ENCODE data around the gene LAMTOR2.
A peak's percentile ranks its signal among the peaks of the same experiment; 100 is the strongest.

The LAMTOR2 gene

GRCh38 chr1:156081180-156081916 lies 26.8 kb downstream of the LAMTOR2 start:
- Histone ChIP-seq H3K27me3 (ENCODE audit: control insufficient read depth in 1 of 2, insufficient read depth in 1 of 2, low read length in 2 of 2) (peaks cover 0 to 4% of the 10 kb centered on the region in 2 experiments), H3K4ac (ENCODE audit: low read depth in 1 of 2, low read length in 2 of 2) (peak overlapping the region; percentile 9 to 83), H2AK5ac (ENCODE audit: low read length, severe bottlenecking) (peak overlapping the region; percentile 31), H3K23ac (ENCODE audit: low read length in 2 of 2) (peak overlapping the region in 1 of 2 experiments; percentile 23), H2AFZ (ENCODE audit: low read depth, low read length) (no peak overlapping the region), H2BK15ac (ENCODE audit: low read depth, poor library complexity, severe bottlenecking) (peak overlapping the region; percentile 41), H3K4me1 (ENCODE audit: control insufficient read depth, insufficient read depth, low read depth, low read length) (peaks cover 29% of the 10 kb centered on the region), H3K18ac (ENCODE audit: low read depth in 1 of 2, low read length in 2 of 2) (peak overlapping the region; percentile 82 to 88), H2BK120ac (ENCODE audit: low read depth, low read length) (no peak overlapping the region), H3K36me3 (ENCODE audit: control insufficient read depth in 1 of 2, insufficient read depth in 2 of 2, low read depth in 1 of 2, low read length in 2 of 2) (peaks cover 0 to 13% of the 10 kb centered on the region in 2 experiments), H3K9ac (ENCODE audit: low read length) (peak overlapping the region; percentile 71), H2BK12ac (ENCODE audit: low read length in 2 of 2) (peak overlapping the region; percentile 41 to 61), H3K14ac (ENCODE audit: low read length in 2 of 2) (peak overlapping the region in 1 of 2 experiments; percentile 97), H3K9me3 (ENCODE audit: control insufficient read depth, low read length) (no peaks in the 10 kb centered on the region), H3K79me1 (replicated peaks; ENCODE audit: low read length, poor library complexity, severe bottlenecking) (peaks cover 20% of the 10 kb centered on the region), H3K4me3 (ENCODE audit: insufficient read depth in 1 of 2, low read depth in 1 of 2, low read length in 2 of 2) (peak overlapping the region; percentile 83 to 87), H4K8ac (ENCODE audit: low read length) (peak overlapping the region; percentile 82), H2BK5ac (ENCODE audit: low read depth, low read length, poor library complexity, severe bottlenecking) (peak overlapping the region; percentile 53), H4K91ac (ENCODE audit: low read length) (peak overlapping the region; percentile 74), H3K27ac (ENCODE audit: low read length, poor library complexity, severe bottlenecking) (peak overlapping the region; percentile 85), H3K4me2 (ENCODE audit: low read length, poor library complexity, severe bottlenecking) (peak overlapping the region; percentile 91)
- under 1% methylated on average over 35 of the region's 61 CpGs for WGBS
- peak; percentile 42 for DNase-seq

- H2BK15ac ChIP-seq (ENCODE audit: low read depth, poor library complexity, severe bottlenecking) = peak overlapping the region; percentile 20
- no peak overlapping the region for H2AFZ ChIP-seq (ENCODE audit: low read depth, low read length)
- peaks cover 0 to 4% of the 10 kb centered on the region in 2 experiments for H3K27me3 ChIP-seq (ENCODE audit: control insufficient read depth in 1 of 2, insufficient read depth in 1 of 2, low read length in 2 of 2)
- H3K23ac ChIP-seq (ENCODE audit: low read length in 2 of 2) = no peak overlapping the region
- H4K8ac ChIP-seq (ENCODE audit: low read length) = peak overlapping the region; percentile 4
- H3K4me3 ChIP-seq (ENCODE audit: insufficient read depth in 1 of 2, low read depth in 1 of 2, low read length in 2 of 2) = peak overlapping the region; percentile 83 to 87
- H2BK12ac ChIP-seq (ENCODE audit: low read length in 2 of 2) = no peak overlapping the region
- H3K4ac ChIP-seq (ENCODE audit: low read depth in 1 of 2, low read length in 2 of 2) = peak overlapping the region in 1 of 2 experiments; percentile 61
- H3K4me1 ChIP-seq (ENCODE audit: control insufficient read depth, insufficient read depth, low read depth, low read length) = peaks cover 29% of the 10 kb centered on the region
- peak; percentile 41 for DNase-seq
- H2AK5ac ChIP-seq (ENCODE audit: low read length, severe bottlenecking) = no peak overlapping the region
- no peaks in the 10 kb centered on the region for H3K9me3 ChIP-seq (ENCODE audit: control insufficient read depth, low read length)
- peak overlapping the region; percentile 85 for H2BK120ac ChIP-seq (ENCODE audit: low read depth, low read length)
- H3K4me2 ChIP-seq (ENCODE audit: low read length, poor library complexity, severe bottlenecking) = peak overlapping the region; percentile 79
- H4K91ac ChIP-seq (ENCODE audit: low read length) = no peak overlapping the region
- no peak overlapping the region for H2BK5ac ChIP-seq (ENCODE audit: low read depth, low read length, poor library complexity, severe bottlenecking)
- 0% methylated on average over 5 of the region's 10 CpGs for WGBS
- peaks cover 0 to 7% of the 10 kb centered on the region in 2 experiments for H3K36me3 ChIP-seq (ENCODE audit: control insufficient read depth in 1 of 2, insufficient read depth in 2 of 2, low read depth in 1 of 2, low read length in 2 of 2)
- H3K9ac ChIP-seq (ENCODE audit: low read length) = peak overlapping the region; percentile 80
- H3K18ac ChIP-seq (ENCODE audit: low read depth in 1 of 2, low read length in 2 of 2) = peak overlapping the region in 1 of 2 experiments; percentile 67
- no peak overlapping the region for H3K14ac ChIP-seq (ENCODE audit: low read length in 2 of 2)
- peaks cover 15% of the 10 kb centered on the region for H3K79me1 ChIP-seq (replicated peaks; ENCODE audit: low read length, poor library complexity, severe bottlenecking)
- peak overlapping the region; percentile 4 for H3K27ac ChIP-seq (ENCODE audit: low read length, poor library complexity, severe bottlenecking)
Observed at GRCh38 chr1:156081917-156082308, 27.3 kb downstream of the LAMTOR2 start.

- peaks cover 0 to 2% of the 10 kb centered on the region in 2 experiments for H3K36me3 ChIP-seq (ENCODE audit: control insufficient read depth in 1 of 2, insufficient read depth in 2 of 2, low read depth in 1 of 2, low read length in 2 of 2)
- peak within 1 kb of the TSS; percentile 96 for H2BK15ac ChIP-seq (ENCODE audit: low read depth, poor library complexity, severe bottlenecking)
- peak within 1 kb of the TSS; percentile 91 for H3K4me2 ChIP-seq (ENCODE audit: low read length, poor library complexity, severe bottlenecking)
- H4K91ac ChIP-seq (ENCODE audit: low read length) = peak within 1 kb of the TSS; percentile 74
- H2BK120ac ChIP-seq (ENCODE audit: low read depth, low read length) = peak within 1 kb of the TSS; percentile 87
- peaks cover 23% of the 10 kb centered on the region for H3K4me1 ChIP-seq (ENCODE audit: control insufficient read depth, insufficient read depth, low read depth, low read length)
- peak within 1 kb of the TSS; percentile 84 to 88 for H3K18ac ChIP-seq (ENCODE audit: low read depth in 1 of 2, low read length in 2 of 2)
- peak; percentile 82 for DNase-seq
- WGBS = 1% methylated on average over 35 of the region's 62 CpGs
- peaks cover 0 to 4% of the 10 kb centered on the region in 2 experiments for H3K27me3 ChIP-seq (ENCODE audit: control insufficient read depth in 1 of 2, insufficient read depth in 1 of 2, low read length in 2 of 2)
- peak within 1 kb of the TSS; percentile 88 for H3K27ac ChIP-seq (ENCODE audit: low read length, poor library complexity, severe bottlenecking)
- peak within 1 kb of the TSS; percentile 82 for H4K8ac ChIP-seq (ENCODE audit: low read length)
- peak within 1 kb of the TSS in 1 of 2 experiments; percentile 97 for H3K14ac ChIP-seq (ENCODE audit: low read length in 2 of 2)
- no peak within 1 kb of the TSS for H2AFZ ChIP-seq (ENCODE audit: low read depth, low read length)
- peak within 1 kb of the TSS; percentile 31 for H2AK5ac ChIP-seq (ENCODE audit: low read length, severe bottlenecking)
- no peaks in the 10 kb centered on the region for H3K9me3 ChIP-seq (ENCODE audit: control insufficient read depth, low read length)
- H3K4me3 ChIP-seq (ENCODE audit: insufficient read depth in 1 of 2, low read depth in 1 of 2, low read length in 2 of 2) = peak within 1 kb of the TSS; percentile 83 to 87
- peak within 1 kb of the TSS; percentile 80 for H3K9ac ChIP-seq (ENCODE audit: low read length)
- H2BK12ac ChIP-seq (ENCODE audit: low read length in 2 of 2) = peak within 1 kb of the TSS; percentile 41 to 61
- H3K4ac ChIP-seq (ENCODE audit: low read depth in 1 of 2, low read length in 2 of 2) = peak within 1 kb of the TSS; percentile 16 to 83
- H2BK5ac ChIP-seq (ENCODE audit: low read depth, low read length, poor library complexity, severe bottlenecking) = peak within 1 kb of the TSS; percentile 35
- peaks cover 10% of the 10 kb centered on the region for H3K79me1 ChIP-seq (replicated peaks; ENCODE audit: low read length, poor library complexity, severe bottlenecking)
- peak within 1 kb of the TSS in 1 of 2 experiments; percentile 23 for H3K23ac ChIP-seq (ENCODE audit: low read length in 2 of 2)
Observed at GRCh38 chr1:156082309-156083091, 27.9 kb downstream of the LAMTOR2 start, which contains the start of gene MEX3A. TSS of gene MEX3A (minus strand) at chr1:156082465. CDS start at chr1:156081998, 467 bp downstream.
